Measurements from ENCODE around the gene UMPS.

GRCh38 chr3:124767691-124768090 is 37.4 kb downstream of the UMPS start:
- no peak for TF ChIP-seq CTCF (IDR thresholded peaks at IDR 0.05)
- no peak for TF ChIP-seq POLR2A (IDR thresholded peaks at IDR 0.05)
- no peak for TF ChIP-seq POLR2AphosphoS5 (IDR thresholded peaks at IDR 0.05)
